ENCODE measurements around the gene POLE.
"Not testable (repeated sequence)": the region's sequence is repeated elsewhere in the genome, so short reads cannot be mapped to it uniquely, and the experiment has no call there.

Gene POLE

DNA sequence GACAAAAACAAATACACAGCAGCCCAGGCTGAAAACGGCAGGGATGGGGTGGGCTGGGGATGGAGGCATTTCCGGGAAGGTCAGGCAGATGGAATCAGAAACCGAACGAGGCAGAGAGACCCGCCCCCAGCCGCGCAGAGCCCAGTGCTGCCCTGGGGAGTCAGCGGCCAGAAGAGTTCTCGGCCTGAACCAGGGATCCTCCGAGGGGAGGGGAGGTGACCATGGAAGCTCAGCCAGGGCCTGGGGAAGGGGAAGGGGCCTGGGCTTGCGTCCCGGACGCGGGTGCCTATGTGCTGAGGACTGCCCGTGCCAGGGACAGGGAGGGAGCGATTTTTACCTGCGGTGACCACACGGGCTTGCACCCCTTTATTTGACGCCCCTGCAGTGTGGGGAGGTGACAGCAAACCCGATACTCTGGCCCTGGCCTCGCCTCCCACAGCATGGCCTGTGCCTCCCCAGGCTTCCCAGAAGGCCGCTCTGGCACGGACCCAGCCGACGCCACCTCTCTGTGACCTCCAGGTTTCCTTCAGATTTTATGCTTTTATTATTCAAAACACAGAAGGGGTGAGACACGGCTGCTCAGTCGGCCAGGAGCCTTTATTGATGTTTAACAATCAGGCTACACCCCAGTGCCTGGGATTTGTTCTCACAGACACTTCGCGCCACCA is 84.4 kb downstream of the POLE start:
- Histone ChIP-seq H3K9me3 (ENCODE audit: low read length) (no peaks in the 10 kb centered on the region), H3K27me3 (ENCODE audit: control insufficient read depth in 1 of 2, insufficient read depth in 2 of 2, low read length in 2 of 2) (peaks cover 6 to 48% of the 10 kb centered on the region in 2 donors), H3K27ac (ENCODE audit: low read depth, low read length) (no peak overlapping the region), H3K9ac (ENCODE audit: low read length) (no peak overlapping the region), H3K4me1 (ENCODE audit: insufficient read depth, low read length) (peaks cover 11% of the 10 kb centered on the region), H3K36me3 (ENCODE audit: insufficient read depth, low read length) (no peaks in the 10 kb centered on the region), H3K4me3 (ENCODE audit: low read depth in 1 of 2, low read length in 2 of 2) (no peak overlapping the region)

DNA sequence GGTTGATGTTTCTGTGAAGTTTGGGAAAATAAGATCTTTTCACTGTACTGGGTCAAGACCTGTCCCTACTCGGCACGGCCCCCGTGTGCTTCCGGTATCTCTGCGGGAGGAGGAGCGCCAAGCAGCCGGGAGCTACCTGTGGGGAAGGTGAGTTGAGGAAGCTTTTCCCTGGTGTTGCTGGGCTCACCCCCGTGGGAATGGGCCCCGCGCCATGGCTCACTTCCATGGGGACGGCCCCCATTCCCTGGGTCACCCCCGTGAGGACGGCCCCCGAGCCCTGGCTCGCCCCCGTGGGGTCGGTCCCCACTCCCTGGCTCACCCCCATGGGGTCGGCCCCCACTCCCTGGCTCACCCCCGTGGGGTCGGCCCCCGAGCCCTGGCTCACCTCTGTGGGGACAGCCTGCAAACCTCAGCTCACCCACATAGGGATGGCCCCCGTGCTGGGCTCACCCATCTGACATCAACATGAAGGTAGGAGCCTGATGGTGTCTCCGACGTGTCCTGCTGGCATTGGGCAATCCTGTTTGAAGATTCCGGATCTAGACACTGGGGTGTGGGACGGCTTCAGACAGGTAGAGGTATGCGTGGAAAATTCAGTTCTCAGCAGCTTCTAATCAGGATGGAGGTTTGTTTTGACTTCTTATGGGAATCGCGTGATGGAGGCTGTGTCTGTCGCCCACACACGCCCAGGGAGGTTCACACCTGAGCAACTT is 85.8 kb downstream of the POLE start:
- H3K27me3 ChIP-seq (ENCODE audit: control insufficient read depth in 1 of 2, insufficient read depth in 2 of 2, low read length in 2 of 2), result peaks cover 6 to 41% of the 10 kb centered on the region in 2 donors
- H3K9ac ChIP-seq (ENCODE audit: low read length), result no peak overlapping the region
- H3K9me3 ChIP-seq (ENCODE audit: low read length), result no peaks in the 10 kb centered on the region
- H3K36me3 ChIP-seq (ENCODE audit: insufficient read depth, low read length), result no peaks in the 10 kb centered on the region
- H3K27ac ChIP-seq (ENCODE audit: low read depth, low read length), result no peak overlapping the region
- no peak overlapping the region for H3K4me3 ChIP-seq (ENCODE audit: low read depth in 1 of 2, low read length in 2 of 2)
- H3K4me1 ChIP-seq (ENCODE audit: insufficient read depth, low read length), result peaks cover 17% of the 10 kb centered on the region

DNA sequence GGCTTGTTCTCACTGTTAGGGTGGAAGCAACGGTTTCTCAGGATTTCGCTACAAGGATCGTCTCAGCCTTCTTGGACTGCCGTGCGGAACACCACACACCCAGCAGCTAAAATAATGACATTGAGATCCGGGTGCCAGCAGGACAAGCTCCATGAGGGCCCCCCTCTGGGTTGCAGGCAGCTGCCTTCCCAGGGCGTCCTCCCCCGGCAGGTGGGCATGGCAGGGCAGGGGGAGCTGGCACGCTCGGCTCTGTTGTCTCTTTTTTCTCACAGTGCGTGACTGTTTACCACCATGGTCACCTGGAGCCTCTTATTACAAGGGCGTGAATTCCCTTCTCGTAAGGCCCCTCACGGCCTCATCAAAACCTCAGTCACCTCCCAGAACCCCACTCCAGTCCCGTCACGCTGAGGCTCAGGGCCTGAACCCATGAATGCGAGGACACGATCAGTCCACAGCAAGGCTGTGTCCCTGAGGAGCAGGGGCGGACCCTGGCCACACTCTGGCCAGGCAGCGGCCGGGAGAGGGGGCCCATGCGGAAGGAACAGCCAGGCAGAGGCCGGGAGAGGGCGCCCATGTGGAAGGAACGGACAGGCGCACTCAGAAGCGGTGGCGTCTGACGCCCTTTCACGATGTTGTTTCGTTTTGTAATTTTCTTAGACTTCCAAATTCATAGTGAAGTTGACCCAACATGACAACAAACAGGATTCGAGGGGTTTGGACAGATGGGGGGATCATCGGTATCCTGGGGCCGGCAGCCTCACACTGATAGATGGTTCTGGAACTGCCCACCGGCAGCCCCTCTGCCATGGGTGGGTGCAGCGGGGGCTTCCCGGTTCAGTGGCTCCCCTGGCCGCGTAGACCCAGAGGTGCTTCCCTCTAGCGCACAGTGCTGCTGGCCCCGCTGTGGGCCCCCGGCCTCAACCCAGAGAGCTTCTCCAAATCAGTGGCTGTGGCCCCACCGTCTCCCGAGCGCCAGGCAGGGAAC is 86.8 kb downstream of the POLE start:
- Histone ChIP-seq H3K9me3 (ENCODE audit: low read length) (no peaks in the 10 kb centered on the region), H3K9ac (ENCODE audit: low read length) (peak overlapping the region; percentile 27), H3K36me3 (ENCODE audit: insufficient read depth, low read length) (no peaks in the 10 kb centered on the region), H3K27ac (ENCODE audit: low read depth, low read length) (no peak overlapping the region), H3K4me3 (ENCODE audit: low read depth in 1 of 2, low read length in 2 of 2) (peak overlapping the region; percentile 12 to 58), H3K27me3 (ENCODE audit: control insufficient read depth in 1 of 2, insufficient read depth in 2 of 2, low read length in 2 of 2) (peaks cover 6 to 39% of the 10 kb centered on the region in 2 donors), H3K4me1 (ENCODE audit: insufficient read depth, low read length) (peaks cover 17% of the 10 kb centered on the region)

DNA sequence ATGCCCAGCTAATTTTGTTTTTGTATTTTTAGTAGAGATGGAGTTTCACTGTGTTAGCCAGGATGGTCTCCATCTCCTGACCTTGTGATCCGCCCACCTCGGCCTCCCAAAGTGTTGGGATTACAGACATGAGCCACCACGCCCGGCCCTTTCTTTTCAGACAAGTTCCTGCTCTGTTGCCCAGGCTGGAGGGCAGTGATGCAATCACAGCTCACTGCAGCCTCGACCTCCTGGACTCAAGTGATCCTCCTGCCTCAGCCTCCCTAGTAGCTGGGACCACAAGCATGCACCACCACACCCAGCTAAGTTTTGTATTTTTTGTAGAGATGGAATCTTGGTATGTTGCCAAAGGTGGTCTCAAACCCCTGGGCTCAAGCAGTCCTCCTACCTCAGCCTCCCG is 87.6 kb downstream of the POLE start:
- not testable (repeated sequence) for H3K9ac ChIP-seq (ENCODE audit: low read length); H3K4me3 ChIP-seq (ENCODE audit: low read depth in 1 of 2, low read length in 2 of 2); H3K27ac ChIP-seq (ENCODE audit: low read depth, low read length); H3K9me3 ChIP-seq (ENCODE audit: low read length); H3K36me3 ChIP-seq (ENCODE audit: insufficient read depth, low read length)
- Histone ChIP-seq H3K27me3 (ENCODE audit: control insufficient read depth in 1 of 2, insufficient read depth in 2 of 2, low read length in 2 of 2) (peaks cover 6 to 30% of the 10 kb centered on the region in 2 donors), H3K4me1 (ENCODE audit: insufficient read depth, low read length) (peaks cover 17% of the 10 kb centered on the region)

DNA sequence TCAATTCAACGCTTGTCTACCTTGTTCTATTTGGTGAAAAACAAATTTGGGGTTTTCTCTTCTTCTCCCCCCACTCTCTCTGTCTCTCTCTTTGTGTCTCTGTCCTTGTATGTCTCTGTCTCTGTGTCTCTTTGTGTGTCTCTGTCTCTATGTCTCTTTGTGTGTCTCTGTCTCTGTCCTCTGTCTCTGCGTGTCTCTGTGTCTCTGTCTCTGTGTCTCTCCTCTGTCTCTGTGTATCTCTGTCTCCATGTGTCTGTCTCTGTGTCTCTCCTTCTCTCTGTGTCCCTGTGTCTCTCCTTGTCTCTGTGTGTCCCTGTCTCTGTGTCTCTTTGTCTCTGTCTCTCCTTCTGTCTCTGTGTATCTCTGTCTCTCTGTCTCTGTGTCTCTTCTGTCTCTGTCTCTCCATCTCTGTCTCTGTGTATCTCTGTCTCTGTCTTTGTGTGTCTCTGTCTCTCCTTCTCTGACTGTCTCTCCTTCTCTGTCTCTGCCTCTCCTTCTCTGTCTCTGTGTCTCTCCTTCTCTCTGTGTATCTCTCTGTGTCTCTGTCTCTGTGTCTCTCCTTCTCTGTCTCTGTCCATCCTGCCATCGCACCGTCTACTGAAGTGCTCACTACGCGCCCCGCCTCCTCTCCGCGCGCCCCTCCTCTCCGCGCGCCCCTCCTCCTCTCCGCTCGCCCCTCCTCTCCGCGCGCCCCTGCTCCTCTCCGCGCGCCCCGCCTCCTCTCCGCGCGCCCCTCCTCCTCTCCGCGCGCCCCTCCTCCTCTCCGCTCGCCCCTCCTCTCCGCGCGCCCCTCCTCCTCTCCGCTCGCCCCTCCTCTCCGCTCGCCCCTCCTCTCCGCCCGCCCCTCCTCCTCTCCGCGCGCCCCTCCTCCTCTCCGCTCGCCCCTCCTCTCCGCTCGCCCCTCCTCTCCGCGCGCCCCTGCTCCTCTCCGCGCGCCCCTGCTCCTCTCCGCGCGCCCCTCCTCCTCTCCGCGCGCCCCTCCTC is 89.5 kb downstream of the POLE start:
- Histone ChIP-seq H3K27me3 (ENCODE audit: control insufficient read depth in 1 of 2, insufficient read depth in 2 of 2, low read length in 2 of 2) (peaks cover 6 to 11% of the 10 kb centered on the region in 2 donors), H3K36me3 (ENCODE audit: insufficient read depth, low read length) (no peaks in the 10 kb centered on the region), H3K4me3 (ENCODE audit: low read depth in 1 of 2, low read length in 2 of 2) (peak overlapping the region; percentile 33 to 42), H3K9ac (ENCODE audit: low read length) (no peak overlapping the region), H3K9me3 (ENCODE audit: low read length) (no peaks in the 10 kb centered on the region), H3K27ac (ENCODE audit: low read depth, low read length) (no peak overlapping the region), H3K4me1 (ENCODE audit: insufficient read depth, low read length) (peaks cover 17% of the 10 kb centered on the region)

DNA sequence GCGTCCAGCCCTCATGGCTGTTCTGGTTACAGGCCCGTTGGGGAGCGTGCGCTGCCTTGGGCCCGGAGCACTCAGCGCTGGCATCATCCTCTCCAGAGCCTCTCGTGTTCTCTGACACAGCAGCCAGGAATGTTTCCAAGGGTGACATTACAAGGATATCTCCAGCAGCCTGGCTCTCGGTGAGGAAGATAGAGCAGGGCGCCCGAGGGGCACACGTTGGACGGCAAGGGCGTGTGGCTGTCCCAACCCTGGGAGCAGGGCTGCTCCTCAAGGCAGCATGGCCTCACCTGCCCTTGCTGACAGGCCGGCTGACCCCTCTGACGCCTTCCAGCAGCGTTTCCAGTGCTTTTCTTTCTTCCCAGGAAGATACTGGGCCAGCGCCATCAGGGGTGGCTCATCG is 91.1 kb downstream of the POLE start:
- H3K9me3 ChIP-seq (ENCODE audit: low read length), result no peaks in the 10 kb centered on the region
- H3K4me3 ChIP-seq (ENCODE audit: low read depth in 1 of 2, low read length in 2 of 2), result no peak overlapping the region
- peaks cover 17% of the 10 kb centered on the region for H3K4me1 ChIP-seq (ENCODE audit: insufficient read depth, low read length)
- H3K9ac ChIP-seq (ENCODE audit: low read length), result no peak overlapping the region
- H3K36me3 ChIP-seq (ENCODE audit: insufficient read depth, low read length), result no peaks in the 10 kb centered on the region
- no peak overlapping the region for H3K27ac ChIP-seq (ENCODE audit: low read depth, low read length)
- H3K27me3 ChIP-seq (ENCODE audit: control insufficient read depth in 1 of 2, insufficient read depth in 2 of 2, low read length in 2 of 2), result peaks cover 3 to 4% of the 10 kb centered on the region in 2 donors

DNA sequence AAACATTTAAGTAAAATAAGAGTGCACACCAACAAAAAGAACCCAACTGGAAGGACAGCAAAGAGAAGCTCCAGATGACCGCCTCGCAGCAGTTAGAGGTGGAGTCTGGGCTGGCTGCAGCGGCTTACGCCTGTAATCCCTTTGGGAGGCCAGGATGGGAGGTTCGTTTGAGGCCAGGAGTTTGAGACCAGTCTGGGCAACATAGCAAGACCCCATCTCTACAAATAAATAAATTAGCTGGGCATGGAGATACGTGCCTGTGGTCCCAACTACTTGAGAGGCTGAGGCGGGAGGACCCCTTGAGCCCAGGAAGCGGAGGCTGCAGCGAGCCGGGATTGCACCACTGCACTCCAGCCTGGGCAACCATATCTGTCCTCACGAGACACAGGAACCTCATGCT is 92.0 kb downstream of the POLE start:
- H3K36me3 ChIP-seq (ENCODE audit: insufficient read depth, low read length), result no peaks in the 10 kb centered on the region
- H3K9ac ChIP-seq (ENCODE audit: low read length), result no peak overlapping the region
- peaks cover 9% of the 10 kb centered on the region for H3K4me1 ChIP-seq (ENCODE audit: insufficient read depth, low read length)
- no peak overlapping the region for H3K4me3 ChIP-seq (ENCODE audit: low read depth in 1 of 2, low read length in 2 of 2)
- H3K27me3 ChIP-seq (ENCODE audit: control insufficient read depth in 1 of 2, insufficient read depth in 2 of 2, low read length in 2 of 2), result no peaks in the 10 kb centered on the region
- no peaks in the 10 kb centered on the region for H3K9me3 ChIP-seq (ENCODE audit: low read length)
- no peak overlapping the region for H3K27ac ChIP-seq (ENCODE audit: low read depth, low read length)

DNA sequence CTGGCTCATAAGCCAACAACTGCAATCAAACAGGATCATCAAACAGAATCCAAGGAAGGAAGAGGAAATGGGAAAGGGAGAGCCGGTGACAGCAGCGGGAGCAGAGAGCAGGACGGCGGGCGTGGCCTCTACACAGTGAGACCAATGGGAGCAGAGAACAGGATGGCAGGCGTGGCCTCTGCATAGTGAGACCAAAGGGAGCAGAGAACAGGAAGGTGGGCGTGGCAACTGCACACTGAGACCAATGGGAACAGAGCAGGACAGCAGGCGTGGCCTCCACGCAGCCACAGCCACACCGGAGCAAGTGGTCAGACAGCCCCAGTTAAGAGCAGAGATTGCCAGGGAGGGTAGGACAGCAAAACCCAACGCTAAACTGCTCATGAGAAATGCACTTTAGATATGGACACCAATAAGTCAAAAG is 93.2 kb downstream of the POLE start:
- Histone ChIP-seq H3K36me3 (ENCODE audit: insufficient read depth, low read length) (no peaks in the 10 kb centered on the region), H3K27ac (ENCODE audit: low read depth, low read length) (no peak overlapping the region), H3K9ac (ENCODE audit: low read length) (no peak overlapping the region), H3K4me3 (ENCODE audit: low read depth in 1 of 2, low read length in 2 of 2) (no peak overlapping the region), H3K27me3 (ENCODE audit: control insufficient read depth in 1 of 2, insufficient read depth in 2 of 2, low read length in 2 of 2) (no peaks in the 10 kb centered on the region), H3K9me3 (ENCODE audit: low read length) (no peaks in the 10 kb centered on the region), H3K4me1 (ENCODE audit: insufficient read depth, low read length) (peaks cover 6% of the 10 kb centered on the region)

DNA sequence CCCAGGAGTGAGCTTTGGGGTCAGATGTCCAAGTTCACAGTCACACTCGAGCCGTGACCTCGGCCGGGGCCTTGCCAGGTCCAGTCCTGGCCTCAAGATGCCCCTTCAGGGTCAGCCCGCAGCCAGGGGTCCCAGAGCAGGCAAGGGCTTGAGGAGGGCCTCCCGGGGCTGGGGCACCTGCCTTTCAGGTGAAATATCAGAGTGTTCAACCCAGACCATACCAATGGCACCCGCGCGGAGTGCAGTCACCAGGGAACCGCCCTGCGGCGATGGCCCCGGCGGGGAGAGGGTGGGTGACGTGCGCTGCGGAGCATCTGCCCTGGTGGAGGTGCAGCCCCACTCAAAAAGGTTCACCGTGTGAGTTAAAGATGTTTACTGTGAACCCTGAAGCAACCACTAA is 93.6 kb downstream of the POLE start:
- H3K9me3 ChIP-seq (ENCODE audit: low read length), result no peaks in the 10 kb centered on the region
- H3K36me3 ChIP-seq (ENCODE audit: insufficient read depth, low read length), result no peaks in the 10 kb centered on the region
- no peak overlapping the region for H3K9ac ChIP-seq (ENCODE audit: low read length)
- peaks cover 6% of the 10 kb centered on the region for H3K4me1 ChIP-seq (ENCODE audit: insufficient read depth, low read length)
- no peak overlapping the region for H3K27ac ChIP-seq (ENCODE audit: low read depth, low read length)
- H3K4me3 ChIP-seq (ENCODE audit: low read depth in 1 of 2, low read length in 2 of 2), result no peak overlapping the region
- no peaks in the 10 kb centered on the region for H3K27me3 ChIP-seq (ENCODE audit: control insufficient read depth in 1 of 2, insufficient read depth in 2 of 2, low read length in 2 of 2)

DNA sequence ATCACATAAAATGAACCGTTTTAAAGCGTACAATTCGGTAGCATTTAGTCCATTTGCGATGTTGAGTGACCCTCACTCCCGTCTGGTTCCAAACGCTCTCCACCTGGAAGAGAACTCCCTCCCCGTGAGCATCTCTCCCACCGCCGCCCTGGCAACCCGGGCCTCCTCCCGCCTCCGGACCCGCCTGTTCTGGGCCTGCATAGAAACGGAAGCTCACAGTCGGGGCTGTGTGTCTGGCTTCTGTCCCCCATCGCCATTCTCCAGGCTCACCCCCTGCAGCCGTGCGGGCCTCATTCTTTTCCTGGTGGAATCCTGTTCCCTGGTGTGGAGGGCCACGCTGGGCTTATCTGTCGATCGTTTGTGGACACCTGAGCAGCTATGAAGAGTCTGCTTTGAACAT is 94.1 kb downstream of the POLE start:
- H3K4me1 ChIP-seq (ENCODE audit: insufficient read depth, low read length), result peaks cover 6% of the 10 kb centered on the region
- H3K4me3 ChIP-seq (ENCODE audit: low read depth in 1 of 2, low read length in 2 of 2), result no peak overlapping the region

More for the DNA sequence above, 94.1 kb downstream of the POLE start:
- no peaks in the 10 kb centered on the region for H3K9me3 ChIP-seq (ENCODE audit: low read length)
- no peak overlapping the region for H3K27ac ChIP-seq (ENCODE audit: low read depth, low read length)
- H3K36me3 ChIP-seq (ENCODE audit: insufficient read depth, low read length), result no peaks in the 10 kb centered on the region
- no peak overlapping the region for H3K9ac ChIP-seq (ENCODE audit: low read length)
- H3K27me3 ChIP-seq (ENCODE audit: control insufficient read depth in 1 of 2, insufficient read depth in 2 of 2, low read length in 2 of 2), result no peaks in the 10 kb centered on the region

All from muscle layer of colon (tissue), 2 donors.